HepG2 (cell line): ENCODE results near the gene SPATC1L. TPM values are rescaled to one million over a fixed set of nuclear protein-coding genes. Genes with fewer than 3 reads are reported as not detected.

Experiments
- ARID2 ChIP-seq: sonication (generic); formaldehyde crosslinking; IDR thresholded peaks from 2 replicates; pipeline ENCODE4 v1.8.1; 2022; ENCODE audit warnings: mild to moderate bottlenecking, missing genetic modification reagents, borderline replicate concordance
- ESRRA ChIP-seq: sonication (generic); formaldehyde crosslinking; IDR thresholded peaks from 2 replicates; pipeline ENCODE4 v1.5.1; 2020; ENCODE audit warnings: mild to moderate bottlenecking, low read depth, missing genetic modification reagents
- ETV5 ChIP-seq: IDR thresholded peaks from 2 replicates; pipeline ENCODE4 v1.6.1; 2018; ENCODE audit warnings: missing biosample characterization, missing genetic modification reagents, inconsistent platforms, borderline replicate concordance
- HDAC1 ChIP-seq: sonication (generic); formaldehyde crosslinking; IDR thresholded peaks from 2 replicates; pipeline ENCODE4 v1.5.1; 2020; ENCODE audit warnings: mild to moderate bottlenecking, missing genetic modification reagents
- IRF2 ChIP-seq: IDR thresholded peaks from 2 replicates; pipeline ENCODE4 v1.6.1; 2018; ENCODE audit warnings: missing genetic modification reagents, missing compliant biosample characterization
- NR3C1 ChIP-seq: sonication (generic); formaldehyde crosslinking; IDR thresholded peaks from 2 replicates; pipeline ENCODE4 v1.4.0; 2020; ENCODE audit warnings: missing genetic modification reagents
- SALL1 ChIP-seq: sonication (generic); formaldehyde crosslinking; IDR thresholded peaks from 2 replicates; pipeline ENCODE4 v1.8.0; 2022; ENCODE audit warnings: mild to moderate bottlenecking, missing genetic modification reagents
- TAF15 ChIP-seq: fragments of 200-400 bp; formaldehyde crosslinking; IDR thresholded peaks from one replicate; pipeline ENCODE4 v1.6.1; 2018; ENCODE audit warnings: mild to moderate bottlenecking, low read depth, low read length; ENCODE audit not compliant: poor library complexity, severe bottlenecking
- TCF7 ChIP-seq: sonication (generic); IDR thresholded peaks from 2 replicates; pipeline ENCODE4 v1.6.1; 2016; ENCODE audit warnings: antibody characterized with exemption, low read depth
- ZC3H13 ChIP-seq: sonication (generic); formaldehyde crosslinking; IDR thresholded peaks from 2 replicates; pipeline ENCODE4 v1.8.1; 2023; ENCODE audit warnings: mild to moderate bottlenecking, missing genetic modification reagents, moderate library complexity
- ZFP82 ChIP-seq: sonication (generic); formaldehyde crosslinking; IDR thresholded peaks from 2 replicates; pipeline ENCODE4 v1.5.1; 2020; ENCODE audit warnings: mild to moderate bottlenecking, missing genetic modification reagents, borderline replicate concordance
- ZNF143 ChIP-seq: sonication (generic); formaldehyde crosslinking; IDR thresholded peaks from 2 replicates; pipeline ENCODE4 v1.4.0; 2020; ENCODE audit warnings: missing genetic modification reagents
- ZNF234 ChIP-seq: sonication (generic); formaldehyde crosslinking; conservative IDR thresholded peaks from 2 replicates; pipeline ENCODE4 v1.5.1; 2020; ENCODE audit warnings: mild to moderate bottlenecking, missing genetic modification reagents
- ZNF251 ChIP-seq: sonication (generic); formaldehyde crosslinking; IDR thresholded peaks from 2 replicates; pipeline ENCODE4 v1.9.0; 2021; ENCODE audit warnings: mild to moderate bottlenecking, missing genetic modification reagents
- ZNF558 ChIP-seq: sonication (generic); formaldehyde crosslinking; IDR thresholded peaks from 2 replicates; pipeline ENCODE4 v1.9.0; 2022; ENCODE audit warnings: mild to moderate bottlenecking, missing genetic modification reagents, borderline replicate concordance
- ZNF562 ChIP-seq: sonication (generic); formaldehyde crosslinking; IDR thresholded peaks from 2 replicates; pipeline ENCODE4 v1.8.0; 2022; ENCODE audit warnings: missing genetic modification reagents, borderline replicate concordance
- polyA plus RNA-seq, 8 experiments: library from polyadenylated mRNA; depleted of rRNA in 3 of 8; stranded (reverse) in 7 of 8; unstranded in 1 of 8; fragments of >200 nt; fragmentation: Illumina TruSeq in 4 of 8; extraction: Trizol in 4 of 8; gene quantifications; 2 replicates each; pipeline versions ENCODE4 v1.2.1 to v1.2.3, GENCODE V29; 2011 to 2016; ENCODE audit warnings: low read depth in 4 of 8, missing spikeins in 1 of 8, mixed read lengths in 1 of 8; ENCODE audit not compliant: insufficient read depth in 1 of 8
- total RNA-seq, 5 experiments: library from RNA; depleted of rRNA; stranded (reverse); fragments of >200 nt; fragmentation: Illumina TruSeq; extraction: Trizol; gene quantifications; 2 replicates each; pipeline ENCODE4 v1.2.3, GENCODE V29; 2016; ENCODE audit warnings: low read depth in 1 of 5
- TF ChIP-seq, protein P1 (sequence below): sonication (generic); formaldehyde crosslinking; IDR thresholded peaks from 2 replicates; pipeline ENCODE4 v1.5.1; 2020; ENCODE audit warnings: missing genetic modification reagents, mild to moderate bottlenecking, borderline replicate concordance
- TF ChIP-seq, protein P2 (sequence below): sonication (generic); formaldehyde crosslinking; conservative IDR thresholded peaks from 2 replicates; pipeline ENCODE4 v1.4.0; 2020; ENCODE audit warnings: missing genetic modification reagents
- TF ChIP-seq, protein P3 (sequence below): sonication (generic); formaldehyde crosslinking; IDR thresholded peaks from 2 replicates; pipeline ENCODE4 v1.4.0; 2020; ENCODE audit warnings: missing genetic modification reagents, borderline replicate concordance
- TF ChIP-seq, protein P4 (sequence below): sonication (generic); formaldehyde crosslinking; IDR thresholded peaks from 2 replicates; pipeline ENCODE4 v1.5.0; 2020; ENCODE audit warnings: missing genetic modification reagents
- TF ChIP-seq, protein P5 (sequence below): sonication (generic); formaldehyde crosslinking; IDR thresholded peaks from 2 replicates; pipeline ENCODE4 v1.5.1; 2020; ENCODE audit warnings: mild to moderate bottlenecking, missing genetic modification reagents, moderate library complexity

The SPATC1L gene
- total and polyA plus RNA-seq, 2 of the 13 experiments (the other 11 are each of a cell fraction or from before 2014, with no cell fraction given): 1.4 to 3.3 TPM

DNA sequence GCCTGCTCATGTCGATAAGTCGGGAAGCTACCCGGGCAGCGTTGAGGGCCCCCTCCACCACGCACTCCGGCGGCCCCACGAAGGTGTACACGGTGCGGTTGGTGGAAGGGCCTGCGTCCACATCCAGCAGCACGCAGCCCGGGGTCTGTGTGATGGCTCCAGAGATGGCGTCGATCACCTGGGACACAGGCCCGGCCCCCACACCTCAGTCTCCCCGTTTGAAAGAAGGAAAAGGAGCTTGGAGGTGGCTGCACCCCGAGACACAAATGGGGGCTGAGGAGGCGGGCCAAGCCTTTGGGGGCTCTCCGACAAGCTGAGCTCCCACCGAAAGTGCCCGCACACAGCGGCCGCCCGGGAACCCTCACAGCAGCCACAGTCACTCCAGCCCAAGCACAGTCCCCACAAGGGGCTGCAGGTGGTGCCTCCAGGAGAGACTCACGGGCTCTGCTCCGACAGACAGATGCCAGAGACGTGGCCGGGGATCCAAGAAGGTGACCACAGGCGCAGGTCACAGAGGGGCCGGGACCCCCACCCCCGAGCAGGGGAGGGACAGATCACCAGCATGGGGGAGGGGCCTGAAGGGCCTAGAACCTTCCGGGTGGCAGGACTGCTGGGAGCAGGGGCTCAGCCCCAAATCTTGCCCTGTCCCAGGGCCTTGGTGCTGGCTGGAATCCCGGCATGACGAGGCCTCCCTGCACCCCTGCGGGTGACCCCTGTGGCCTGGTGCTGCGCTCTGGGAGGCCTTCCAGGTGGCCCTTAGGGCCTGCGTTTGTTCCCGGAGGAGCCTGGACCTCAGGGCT, 29.9 kb downstream of the SPATC1L start (continued):
- TF ChIP-seq ZNF143 (CRISPR knock-in tag) (peak; percentile 15; the same call in 1 of the 2 replicates), IRF2 (CRISPR knock-in tag) (0 out of 2 replicates have a peak, but pooled peaks have one; percentile 4), ZNF558 (0 out of 2 replicates have a peak, but pooled peaks have one; percentile 10), ZNF251 (CRISPR knock-in tag) (0 out of 2 replicates have a peak, but pooled peaks have one; percentile 42), TCF7 (no peak), ZFP82 (no peak), ETV5 (CRISPR knock-in tag) (no peak), TAF15 (peak; percentile 56), NR3C1 (CRISPR knock-in tag) (no peak), ARID2 (no peak), ESRRA (CRISPR knock-in tag) (no peak), ZC3H13 (CRISPR knock-in tag) (0 out of 2 replicates have a peak, but pooled peaks have one; percentile 50), HDAC1 (CRISPR knock-in tag) (peak; percentile 12), ZNF562 (CRISPR knock-in tag) (no peak), SALL1 (CRISPR knock-in tag) (no peak), ZNF234 (CRISPR knock-in tag) (0 out of 2 replicates have a peak, but pooled peaks have one; percentile 2)
- TF ChIP-seq, protein P1, sequence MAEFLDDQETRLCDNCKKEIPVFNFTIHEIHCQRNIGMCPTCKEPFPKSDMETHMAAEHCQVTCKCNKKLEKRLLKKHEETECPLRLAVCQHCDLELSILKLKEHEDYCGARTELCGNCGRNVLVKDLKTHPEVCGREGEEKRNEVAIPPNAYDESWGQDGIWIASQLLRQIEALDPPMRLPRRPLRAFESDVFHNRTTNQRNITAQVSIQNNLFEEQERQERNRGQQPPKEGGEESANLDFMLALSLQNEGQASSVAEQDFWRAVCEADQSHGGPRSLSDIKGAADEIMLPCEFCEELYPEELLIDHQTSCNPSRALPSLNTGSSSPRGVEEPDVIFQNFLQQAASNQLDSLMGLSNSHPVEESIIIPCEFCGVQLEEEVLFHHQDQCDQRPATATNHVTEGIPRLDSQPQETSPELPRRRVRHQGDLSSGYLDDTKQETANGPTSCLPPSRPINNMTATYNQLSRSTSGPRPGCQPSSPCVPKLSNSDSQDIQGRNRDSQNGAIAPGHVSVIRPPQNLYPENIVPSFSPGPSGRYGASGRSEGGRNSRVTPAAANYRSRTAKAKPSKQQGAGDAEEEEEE: peak; percentile 7; the same call in 1 of the 2 replicates
- TF ChIP-seq, protein P2, sequence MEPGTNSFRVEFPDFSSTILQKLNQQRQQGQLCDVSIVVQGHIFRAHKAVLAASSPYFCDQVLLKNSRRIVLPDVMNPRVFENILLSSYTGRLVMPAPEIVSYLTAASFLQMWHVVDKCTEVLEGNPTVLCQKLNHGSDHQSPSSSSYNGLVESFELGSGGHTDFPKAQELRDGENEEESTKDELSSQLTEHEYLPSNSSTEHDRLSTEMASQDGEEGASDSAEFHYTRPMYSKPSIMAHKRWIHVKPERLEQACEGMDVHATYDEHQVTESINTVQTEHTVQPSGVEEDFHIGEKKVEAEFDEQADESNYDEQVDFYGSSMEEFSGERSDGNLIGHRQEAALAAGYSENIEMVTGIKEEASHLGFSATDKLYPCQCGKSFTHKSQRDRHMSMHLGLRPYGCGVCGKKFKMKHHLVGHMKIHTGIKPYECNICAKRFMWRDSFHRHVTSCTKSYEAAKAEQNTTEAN: 0 out of 2 replicates have a peak, but pooled peaks have one; percentile 25
- TF ChIP-seq, protein P3, sequence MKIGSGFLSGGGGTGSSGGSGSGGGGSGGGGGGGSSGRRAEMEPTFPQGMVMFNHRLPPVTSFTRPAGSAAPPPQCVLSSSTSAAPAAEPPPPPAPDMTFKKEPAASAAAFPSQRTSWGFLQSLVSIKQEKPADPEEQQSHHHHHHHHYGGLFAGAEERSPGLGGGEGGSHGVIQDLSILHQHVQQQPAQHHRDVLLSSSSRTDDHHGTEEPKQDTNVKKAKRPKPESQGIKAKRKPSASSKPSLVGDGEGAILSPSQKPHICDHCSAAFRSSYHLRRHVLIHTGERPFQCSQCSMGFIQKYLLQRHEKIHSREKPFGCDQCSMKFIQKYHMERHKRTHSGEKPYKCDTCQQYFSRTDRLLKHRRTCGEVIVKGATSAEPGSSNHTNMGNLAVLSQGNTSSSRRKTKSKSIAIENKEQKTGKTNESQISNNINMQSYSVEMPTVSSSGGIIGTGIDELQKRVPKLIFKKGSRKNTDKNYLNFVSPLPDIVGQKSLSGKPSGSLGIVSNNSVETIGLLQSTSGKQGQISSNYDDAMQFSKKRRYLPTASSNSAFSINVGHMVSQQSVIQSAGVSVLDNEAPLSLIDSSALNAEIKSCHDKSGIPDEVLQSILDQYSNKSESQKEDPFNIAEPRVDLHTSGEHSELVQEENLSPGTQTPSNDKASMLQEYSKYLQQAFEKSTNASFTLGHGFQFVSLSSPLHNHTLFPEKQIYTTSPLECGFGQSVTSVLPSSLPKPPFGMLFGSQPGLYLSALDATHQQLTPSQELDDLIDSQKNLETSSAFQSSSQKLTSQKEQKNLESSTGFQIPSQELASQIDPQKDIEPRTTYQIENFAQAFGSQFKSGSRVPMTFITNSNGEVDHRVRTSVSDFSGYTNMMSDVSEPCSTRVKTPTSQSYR (CRISPR knock-in tag): peak; percentile 78
- TF ChIP-seq, protein P4, sequence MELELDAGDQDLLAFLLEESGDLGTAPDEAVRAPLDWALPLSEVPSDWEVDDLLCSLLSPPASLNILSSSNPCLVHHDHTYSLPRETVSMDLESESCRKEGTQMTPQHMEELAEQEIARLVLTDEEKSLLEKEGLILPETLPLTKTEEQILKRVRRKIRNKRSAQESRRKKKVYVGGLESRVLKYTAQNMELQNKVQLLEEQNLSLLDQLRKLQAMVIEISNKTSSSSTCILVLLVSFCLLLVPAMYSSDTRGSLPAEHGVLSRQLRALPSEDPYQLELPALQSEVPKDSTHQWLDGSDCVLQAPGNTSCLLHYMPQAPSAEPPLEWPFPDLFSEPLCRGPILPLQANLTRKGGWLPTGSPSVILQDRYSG: 0 out of 2 replicates have a peak, but pooled peaks have one; percentile 23
- TF ChIP-seq, protein P5, sequence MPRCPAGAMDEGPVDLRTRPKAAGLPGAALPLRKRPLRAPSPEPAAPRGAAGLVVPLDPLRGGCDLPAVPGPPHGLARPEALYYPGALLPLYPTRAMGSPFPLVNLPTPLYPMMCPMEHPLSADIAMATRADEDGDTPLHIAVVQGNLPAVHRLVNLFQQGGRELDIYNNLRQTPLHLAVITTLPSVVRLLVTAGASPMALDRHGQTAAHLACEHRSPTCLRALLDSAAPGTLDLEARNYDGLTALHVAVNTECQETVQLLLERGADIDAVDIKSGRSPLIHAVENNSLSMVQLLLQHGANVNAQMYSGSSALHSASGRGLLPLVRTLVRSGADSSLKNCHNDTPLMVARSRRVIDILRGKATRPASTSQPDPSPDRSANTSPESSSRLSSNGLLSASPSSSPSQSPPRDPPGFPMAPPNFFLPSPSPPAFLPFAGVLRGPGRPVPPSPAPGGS (CRISPR knock-in tag): no peak
